SU-DHL-6 (cell line): ENCODE results near the gene SNX9.

ENCODE experiments used
- H2AFZ ChIP-seq: fragments of 200-600 bp; sonication (generic); 2 replicates; pipeline ENCODE4 v1.6.1; 2014; ENCODE audit warnings: low read depth, mild to moderate bottlenecking, moderate library complexity, mixed read lengths, antibody characterized with exemption, low read length; ENCODE audit not compliant: severe bottlenecking
- H3F3A ChIP-seq: fragments of 200-600 bp; shearing (Covaris generic); 2 replicates; pipeline ENCODE4 v1.6.0; 2016; ENCODE audit warnings: antibody characterized with exemption, mild to moderate bottlenecking; ENCODE audit not compliant: insufficient read depth
- H3K27ac ChIP-seq: fragments of 200-600 bp; sonication (generic); 2 replicates; pipeline ENCODE4 v1.5.1; 2016; ENCODE audit warnings: low read depth, mild to moderate bottlenecking, low read length, moderate library complexity, mixed read lengths
- H3K27me3 ChIP-seq: fragments of 200-600 bp; sonication (generic), shearing (Covaris generic); 2 replicates; pipeline ENCODE4 v1.6.0; 2014; ENCODE audit warnings: mild to moderate bottlenecking, low read length
- H3K36me3 ChIP-seq: fragments of 200-600 bp; sonication (generic); 2 replicates; pipeline ENCODE4 v1.6.1; 2014; ENCODE audit warnings: mild to moderate bottlenecking, low read length, mixed read lengths
- H3K4me2 ChIP-seq: fragments of 300-600, 200-600 bp; shearing (Covaris generic), sonication (generic); 2 replicates; pipeline ENCODE4 v1.6.0; 2014; ENCODE audit warnings: low read length, low read depth, mild to moderate bottlenecking; ENCODE audit not compliant: poor library complexity, severe bottlenecking
- H3K4me3 ChIP-seq: fragments of 200-600 bp; sonication (generic); 2 replicates; pipeline ENCODE4 v1.5.1; 2014; ENCODE audit warnings: antibody characterized with exemption, low read length, mild to moderate bottlenecking, mixed read lengths; ENCODE audit not compliant: insufficient read depth, poor library complexity, severe bottlenecking
- H3K79me2 ChIP-seq: fragments of 200-600 bp; sonication (generic); 2 replicates; pipeline ENCODE4 v1.6.1; 2014; ENCODE audit warnings: mild to moderate bottlenecking, low read length, moderate library complexity; ENCODE audit not compliant: insufficient read depth
- H3K9ac ChIP-seq: fragments of 200-600 bp; sonication (generic); 2 replicates; pipeline ENCODE4 v1.7.0; 2014; ENCODE audit warnings: mild to moderate bottlenecking, low read length
- H3K9me2 ChIP-seq: fragments of 200-600 bp; sonication (generic); replicated peaks from 2 replicates; pipeline ENCODE4 v1.6.1; 2014; ENCODE audit warnings: low read length; ENCODE audit not compliant: insufficient read depth
- H3K9me3 ChIP-seq: fragments of 200-600 bp; sonication (generic); 2 replicates; pipeline ENCODE4 v1.6.1; 2014; ENCODE audit warnings: low read length, mixed read lengths; ENCODE audit not compliant: insufficient read depth
- H4K20me1 ChIP-seq: fragments of 200-600 bp; sonication (generic); 2 replicates; pipeline ENCODE4 v1.6.1; 2014; ENCODE audit warnings: low read depth, mild to moderate bottlenecking, antibody characterized with exemption, low read length, moderate library complexity, mixed read lengths
- EZH2phosphoT487 ChIP-seq: fragments of 200-600 bp; sonication (generic), shearing (Covaris generic); conservative IDR thresholded peaks from 2 replicates; pipeline ENCODE4 v1.6.1; 2018; ENCODE audit warnings: mild to moderate bottlenecking, antibody characterized with exemption, low read length, moderate library complexity, mixed read lengths
- TF ChIP-seq, protein P1 (sequence below): fragments of 200-600 bp; sonication (generic); IDR thresholded peaks from one replicate; pipeline ENCODE4 v1.5.1; 2017; ENCODE audit warnings: antibody characterized with exemption, mild to moderate bottlenecking, low read length, moderate library complexity; ENCODE audit not compliant: insufficient read depth, poor library complexity, severe bottlenecking

Gene SNX9

DNA sequence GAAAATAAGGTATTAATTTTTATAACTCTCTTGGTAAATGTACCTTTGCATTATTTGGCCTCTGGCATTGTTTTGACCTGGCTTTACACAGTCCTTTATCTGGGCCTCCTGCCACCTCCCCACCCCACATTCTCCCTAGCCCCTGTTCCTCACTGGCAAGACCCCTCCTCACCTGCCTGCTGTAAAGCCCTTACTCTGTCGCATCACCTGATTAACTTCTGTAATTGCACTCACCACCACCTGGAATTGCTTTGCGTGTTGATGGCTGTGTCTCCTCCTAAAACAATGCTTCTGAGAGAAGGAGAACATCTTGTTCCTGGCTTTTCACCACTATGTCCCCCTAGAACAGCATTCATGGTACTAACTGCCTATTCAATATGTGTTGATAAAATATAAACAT, 24.8 kb downstream of the SNX9 start:
- Histone ChIP-seq H3K4me2 (no peak overlapping the region), H4K20me1 (no peaks in the 10 kb centered on the region), H3K4me3 (no peak overlapping the region), H3K9me3 (peaks cover 2% of the 10 kb centered on the region; the same call in 1 of the 2 replicates), H3K36me3 (no peaks in the 10 kb centered on the region), H3F3A (no peaks in the 10 kb centered on the region), H3K27me3 (no peaks in the 10 kb centered on the region), H3K27ac (no peak overlapping the region), H2AFZ (no peak overlapping the region), H3K9me2 (no peaks in the 10 kb centered on the region), H3K79me2 (no peaks in the 10 kb centered on the region), H3K9ac (no peak overlapping the region)
- no peak for TF ChIP-seq EZH2phosphoT487
- TF ChIP-seq, protein P1, sequence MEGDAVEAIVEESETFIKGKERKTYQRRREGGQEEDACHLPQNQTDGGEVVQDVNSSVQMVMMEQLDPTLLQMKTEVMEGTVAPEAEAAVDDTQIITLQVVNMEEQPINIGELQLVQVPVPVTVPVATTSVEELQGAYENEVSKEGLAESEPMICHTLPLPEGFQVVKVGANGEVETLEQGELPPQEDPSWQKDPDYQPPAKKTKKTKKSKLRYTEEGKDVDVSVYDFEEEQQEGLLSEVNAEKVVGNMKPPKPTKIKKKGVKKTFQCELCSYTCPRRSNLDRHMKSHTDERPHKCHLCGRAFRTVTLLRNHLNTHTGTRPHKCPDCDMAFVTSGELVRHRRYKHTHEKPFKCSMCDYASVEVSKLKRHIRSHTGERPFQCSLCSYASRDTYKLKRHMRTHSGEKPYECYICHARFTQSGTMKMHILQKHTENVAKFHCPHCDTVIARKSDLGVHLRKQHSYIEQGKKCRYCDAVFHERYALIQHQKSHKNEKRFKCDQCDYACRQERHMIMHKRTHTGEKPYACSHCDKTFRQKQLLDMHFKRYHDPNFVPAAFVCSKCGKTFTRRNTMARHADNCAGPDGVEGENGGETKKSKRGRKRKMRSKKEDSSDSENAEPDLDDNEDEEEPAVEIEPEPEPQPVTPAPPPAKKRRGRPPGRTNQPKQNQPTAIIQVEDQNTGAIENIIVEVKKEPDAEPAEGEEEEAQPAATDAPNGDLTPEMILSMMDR: no peak

GRCh38 chr6:157848693-157849092, 25.6 kb downstream of the SNX9 start:
- Histone ChIP-seq H3F3A (no peaks in the 10 kb centered on the region), H3K4me2 (no peak overlapping the region), H4K20me1 (no peaks in the 10 kb centered on the region), H3K27ac (no peak overlapping the region), H3K9ac (no peak overlapping the region), H3K9me3 (peaks cover 10% of the 10 kb centered on the region; the same call in 1 of the 2 replicates), H2AFZ (no peak overlapping the region), H3K36me3 (peaks cover 3% of the 10 kb centered on the region; the same call in 1 of the 2 replicates), H3K79me2 (no peaks in the 10 kb centered on the region), H3K4me3 (no peak overlapping the region), H3K9me2 (no peaks in the 10 kb centered on the region), H3K27me3 (no peaks in the 10 kb centered on the region)
- TF ChIP-seq EZH2phosphoT487: no peak
- TF ChIP-seq, protein P1: no peak

DNA sequence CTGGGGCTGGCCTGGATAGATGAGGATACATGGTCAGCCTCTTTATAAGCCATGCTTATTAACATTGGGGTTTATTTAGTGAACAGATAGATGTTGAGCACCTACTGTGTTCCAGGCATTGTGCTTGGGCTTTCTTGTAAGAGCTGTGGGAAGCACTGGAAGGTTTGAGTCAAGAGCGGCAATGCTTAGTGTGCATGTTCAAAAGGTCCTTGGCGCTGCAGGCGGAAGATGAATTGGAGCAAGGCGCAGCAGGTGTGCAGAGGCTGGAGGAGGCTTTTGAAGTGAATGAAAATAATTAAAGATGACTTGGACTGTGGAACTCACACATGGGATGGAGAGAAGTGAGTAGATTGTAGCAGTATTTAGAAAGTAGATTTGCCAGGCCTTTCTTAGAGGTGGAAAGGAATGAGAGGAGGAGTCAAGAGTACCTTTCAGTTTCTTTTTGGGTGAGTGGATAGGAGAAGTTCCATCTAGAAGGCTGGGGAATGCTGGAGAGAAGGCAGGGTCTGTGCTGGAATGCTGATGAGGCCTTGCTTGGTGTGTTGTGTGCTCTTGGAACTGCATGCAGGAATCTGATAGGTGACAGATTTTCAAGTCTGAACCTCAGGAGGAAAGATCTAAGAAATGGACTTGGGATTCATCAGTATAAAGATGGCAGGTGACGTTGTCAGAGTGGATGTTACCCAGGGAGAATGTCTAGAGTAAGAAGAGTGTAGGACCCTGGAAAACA, 26.4 kb downstream of the SNX9 start:
- TF ChIP-seq, protein P1: no peak
- no peak for TF ChIP-seq EZH2phosphoT487
- Histone ChIP-seq H3K4me3 (no peak overlapping the region), H3K4me2 (no peak overlapping the region), H3F3A (no peaks in the 10 kb centered on the region), H3K79me2 (no peaks in the 10 kb centered on the region), H3K9me2 (no peaks in the 10 kb centered on the region), H3K36me3 (peaks cover 3% of the 10 kb centered on the region; the same call in 1 of the 2 replicates), H3K27ac (no peak overlapping the region), H3K9me3 (peaks cover 14% of the 10 kb centered on the region; the same call in 1 of the 2 replicates), H3K9ac (no peak overlapping the region), H3K27me3 (no peaks in the 10 kb centered on the region), H4K20me1 (no peaks in the 10 kb centered on the region), H2AFZ (no peak overlapping the region)
